ENCODE results near the gene FBXL4.

Gene FBXL4

DNA sequence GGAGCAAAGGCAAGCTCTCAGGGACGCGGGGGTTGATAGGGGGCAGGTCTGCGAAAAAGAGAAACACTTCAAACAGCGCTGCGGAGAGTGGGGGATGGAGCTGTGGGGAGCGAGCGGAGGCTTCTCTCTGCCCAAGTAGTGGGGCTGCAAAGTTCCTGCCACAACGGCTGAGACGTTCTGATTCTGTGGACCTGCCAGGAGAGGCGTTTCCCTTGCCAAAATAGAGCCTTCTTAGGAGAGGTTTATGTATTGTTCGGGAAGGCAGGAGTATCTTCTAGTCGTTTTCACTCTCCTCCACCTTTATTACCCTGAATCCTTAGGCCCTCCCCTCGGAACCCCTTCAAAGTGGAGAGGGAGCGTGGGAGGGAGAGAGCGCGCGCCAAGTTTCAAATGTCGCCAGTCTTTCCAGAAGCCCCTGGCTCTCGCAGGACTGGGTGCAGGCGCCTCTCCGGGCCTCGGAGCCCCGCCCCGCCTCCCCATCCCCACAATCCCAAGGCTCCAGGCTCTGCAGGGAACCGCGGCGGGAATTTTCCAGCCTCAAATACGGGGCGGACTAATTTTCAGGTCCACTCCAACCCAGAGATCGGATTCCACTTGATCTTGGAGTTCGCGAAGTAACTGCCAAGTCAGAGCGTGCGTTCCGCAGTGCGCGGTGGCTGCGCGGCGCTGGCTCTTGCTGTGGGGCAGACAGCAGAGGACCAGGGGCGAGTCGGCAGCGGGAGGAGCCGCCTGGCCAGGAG, 123.4 kb downstream of the FBXL4 start:
- DNase-seq (ENCODE audit: low read depth) = no peak

DNA sequence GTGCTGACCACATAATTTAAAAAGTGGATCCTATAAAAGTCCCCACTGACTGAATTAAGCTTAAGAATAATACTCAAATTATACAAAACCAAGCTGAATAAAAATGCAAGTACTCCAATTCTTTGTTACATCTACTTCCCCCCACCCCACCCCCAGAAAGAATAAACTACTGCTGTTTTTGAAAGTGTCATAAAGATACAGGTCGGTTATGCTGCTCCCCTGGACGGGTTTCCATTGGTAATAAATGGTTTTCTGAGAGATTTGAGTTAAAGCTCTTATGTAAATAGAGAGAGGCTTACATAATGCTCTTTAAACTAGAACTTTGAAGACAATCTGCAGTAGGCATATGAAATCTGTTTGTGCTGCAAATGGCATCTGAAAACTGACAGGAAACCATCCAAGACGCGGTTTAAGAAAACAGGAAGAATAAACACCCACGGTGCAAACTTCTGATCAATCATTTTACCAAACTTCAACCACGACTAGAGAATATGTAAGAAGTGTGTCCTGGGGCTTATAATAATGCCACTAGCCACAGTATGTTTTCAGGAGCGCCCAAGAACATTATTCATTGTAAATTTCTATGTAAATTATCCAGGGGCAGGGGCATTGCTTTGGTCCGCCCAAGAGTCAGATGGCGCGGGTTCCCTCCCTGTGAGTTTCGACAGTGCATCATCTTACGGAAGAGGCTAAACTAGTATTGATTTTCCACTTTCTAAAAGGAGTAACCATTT, 124.2 kb downstream of the FBXL4 start:
- DNase-seq (ENCODE audit: low read depth) = no peak

DNA sequence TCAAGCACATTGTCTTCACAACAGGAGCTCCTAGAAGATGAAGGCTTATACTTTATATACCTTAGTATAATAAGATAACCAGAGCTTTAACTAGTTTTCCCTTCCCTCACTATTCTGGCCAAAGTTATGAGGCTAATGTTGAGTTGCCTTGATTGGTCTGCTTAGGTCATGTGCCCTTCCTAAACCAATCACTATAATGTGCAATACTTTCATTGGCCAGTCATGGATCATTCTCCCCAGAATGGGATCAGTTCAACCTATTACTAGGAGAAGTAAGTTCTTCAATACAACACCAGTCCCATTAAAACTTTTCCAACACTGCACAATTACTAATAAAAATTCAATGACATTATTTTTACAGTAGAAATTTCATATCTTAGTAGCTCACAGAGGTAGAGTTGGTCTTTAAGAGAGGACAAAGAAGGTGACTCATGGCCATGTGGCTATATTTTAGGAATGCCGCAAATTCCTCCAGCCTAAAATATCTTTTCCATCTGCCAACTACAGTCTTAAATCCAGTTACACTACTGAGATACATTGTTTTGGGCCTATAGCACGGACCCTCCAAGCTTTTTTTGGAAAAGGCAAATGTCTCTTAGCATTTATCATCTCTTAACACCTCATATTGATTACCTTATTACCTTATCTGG, 125.9 kb downstream of the FBXL4 start:
- no peak for DNase-seq (ENCODE audit: low read depth)

Data from iris pigment epithelial cell (primary cell).